HEK293 (cell line): Measurements from ENCODE around the gene FHIT.

Experiments used
- CTCF ChIA-PET: fragments of 350-600 bp; formaldehyde crosslinking; extraction: SDS; loops from one replicate; lab custom pipeline; 2021; ENCODE audit warnings: antibody characterized with exemption; lab: Yijun Ruan, JAX
- POLR2A ChIA-PET: fragments of 300-600 bp; formaldehyde crosslinking; extraction: SDS; loops from one replicate; lab custom pipeline; 2020; ENCODE audit warnings: antibody characterized with exemption, inconsistent platforms; lab: Yijun Ruan, JAX
- H3K27ac ChIP-seq: fragments of 200-500 bp; sonication (Bioruptor generic); 2 replicates; pipeline ENCODE4 v1.5.1; 2014; ENCODE audit warnings: low read depth, low read length, control low read depth, inconsistent platforms; ENCODE audit errors: extremely low read depth
- H3K36me3 ChIP-seq, 2 experiments: fragments of 200-500 bp in 1 of 2; sonication (Bioruptor generic) in 1 of 2; 1 replicate in 1 of 2; 2 replicates in 1 of 2; pipeline ENCODE4 v1.5.1; 2014 to 2017; ENCODE audit warnings: inconsistent platforms in 2 of 2, low read length in 2 of 2; ENCODE audit not compliant: control insufficient read depth in 2 of 2, insufficient read depth in 1 of 2
- H3K4me1 ChIP-seq: fragments of 200-500 bp; sonication (Bioruptor generic); 2 replicates; pipeline ENCODE4 v1.5.1; 2014; ENCODE audit warnings: mild to moderate bottlenecking, low read length, inconsistent platforms; ENCODE audit not compliant: control insufficient read depth, insufficient read depth
- H3K4me3 ChIP-seq: 2 replicates; pipeline ENCODE4 v1.5.1; 2011; ENCODE audit warnings: low read depth, mild to moderate bottlenecking, control low read depth, low read length, moderate library complexity
- H3K9me3 ChIP-seq: fragments of 200-500 bp; sonication (Bioruptor generic); 2 replicates; pipeline ENCODE4 v1.5.1; 2014; ENCODE audit warnings: low read depth, low read length, inconsistent platforms; ENCODE audit not compliant: control insufficient read depth, insufficient read depth
- BCL11A ChIP-seq: fragments of 450-650 bp; formaldehyde crosslinking; IDR thresholded peaks from 2 replicates; pipeline ENCODE4 v1.5.1; 2016; ENCODE audit warnings: low read depth, missing biosample characterization, missing genetic modification characterization
- BCL11B ChIP-seq: fragments of 450-650 bp; formaldehyde crosslinking; IDR thresholded peaks from 2 replicates; pipeline ENCODE4 v1.5.1; 2016; ENCODE audit warnings: low read depth, missing biosample characterization, missing genetic modification characterization
- GLI4 ChIP-seq: fragments of 450-650 bp; formaldehyde crosslinking; IDR thresholded peaks from 2 replicates; pipeline ENCODE4 v1.5.1; 2016; ENCODE audit warnings: missing biosample characterization, missing genetic modification characterization
- KLF8 ChIP-seq: fragments of 450-650 bp; formaldehyde crosslinking; IDR thresholded peaks from 2 replicates; pipeline ENCODE4 v1.5.1; 2016; ENCODE audit warnings: missing biosample characterization, missing genetic modification characterization
- SCRT2 ChIP-seq: fragments of 450-650 bp; formaldehyde crosslinking; IDR thresholded peaks from 2 replicates; pipeline ENCODE4 v1.5.1; 2016; ENCODE audit warnings: missing biosample characterization, missing genetic modification characterization
- ZBTB48 ChIP-seq: fragments of 450-650 bp; formaldehyde crosslinking; IDR thresholded peaks from 2 replicates; pipeline ENCODE4 v1.5.1; 2016; ENCODE audit warnings: missing biosample characterization, missing genetic modification characterization
- ZBTB8A ChIP-seq: fragments of 450-650 bp; formaldehyde crosslinking; IDR thresholded peaks from 2 replicates; pipeline ENCODE4 v1.5.1; 2016; ENCODE audit warnings: missing biosample characterization, missing genetic modification characterization
- ZFHX2 ChIP-seq: fragments of 450-650 bp; formaldehyde crosslinking; conservative IDR thresholded peaks from 2 replicates; pipeline ENCODE4 v1.5.1; 2016; ENCODE audit warnings: missing biosample characterization, missing genetic modification characterization
- ZNF202 ChIP-seq: fragments of 450-650 bp; formaldehyde crosslinking; IDR thresholded peaks from 2 replicates; pipeline ENCODE4 v1.5.1; 2016; ENCODE audit warnings: missing biosample characterization, missing genetic modification characterization, borderline replicate concordance
- ZNF221 ChIP-seq: fragments of 450-650 bp; formaldehyde crosslinking; IDR thresholded peaks from 2 replicates; pipeline ENCODE4 v1.5.1; 2017; ENCODE audit warnings: missing biosample characterization, missing genetic modification characterization, borderline replicate concordance
- ZNF292 ChIP-seq: fragments of 450-650 bp; formaldehyde crosslinking; IDR thresholded peaks from 2 replicates; pipeline ENCODE4 v1.5.1; 2016; ENCODE audit warnings: low read depth, missing biosample characterization, missing genetic modification characterization, borderline replicate concordance
- ZNF37A ChIP-seq: fragments of 450-650 bp; IDR thresholded peaks from 2 replicates; pipeline ENCODE4 v1.5.1; 2018; ENCODE audit warnings: missing biosample characterization, missing genetic modification characterization
- ZNF549 ChIP-seq: fragments of 450-650 bp; IDR thresholded peaks from 2 replicates; pipeline ENCODE4 v1.5.1; 2018; ENCODE audit warnings: missing biosample characterization, missing genetic modification characterization, mild to moderate bottlenecking, inconsistent platforms, moderate library complexity
- ZNF558 ChIP-seq: fragments of 450-650 bp; formaldehyde crosslinking; IDR thresholded peaks from 2 replicates; pipeline ENCODE4 v1.5.1; 2016; ENCODE audit warnings: missing biosample characterization, missing genetic modification characterization
- ZNF610 ChIP-seq: fragments of 450-650 bp; formaldehyde crosslinking; IDR thresholded peaks from 2 replicates; pipeline ENCODE4 v1.5.1; 2016; ENCODE audit warnings: missing biosample characterization, missing genetic modification characterization, borderline replicate concordance
- ZNF624 ChIP-seq: fragments of 450-650 bp; formaldehyde crosslinking; IDR thresholded peaks from 2 replicates; pipeline ENCODE4 v1.5.1; 2017; ENCODE audit warnings: missing biosample characterization, missing genetic modification characterization
- ZNF670 ChIP-seq: fragments of 450-650 bp; formaldehyde crosslinking; IDR thresholded peaks from 2 replicates; pipeline ENCODE4 v1.5.1; 2016; ENCODE audit warnings: missing biosample characterization, missing genetic modification characterization, low read depth
- ZNF776 ChIP-seq: fragments of 450-650 bp; formaldehyde crosslinking; IDR thresholded peaks from 2 replicates; pipeline ENCODE4 v1.5.0; 2017; ENCODE audit warnings: missing biosample characterization, missing genetic modification characterization, borderline replicate concordance
- ZNF791 ChIP-seq: fragments of 450-650 bp; formaldehyde crosslinking; IDR thresholded peaks from 2 replicates; pipeline ENCODE4 v1.5.1; 2016; ENCODE audit warnings: missing biosample characterization, missing genetic modification characterization
- ZSCAN16 ChIP-seq: fragments of 450-650 bp; formaldehyde crosslinking; IDR thresholded peaks from 2 replicates; pipeline ENCODE4 v1.5.1; 2016; ENCODE audit warnings: missing biosample characterization, missing genetic modification characterization
- ZSCAN23 ChIP-seq: fragments of 450-650 bp; formaldehyde crosslinking; IDR thresholded peaks from 2 replicates; pipeline ENCODE4 v1.5.1; 2016; ENCODE audit warnings: missing biosample characterization, missing genetic modification characterization
- ZSCAN30 ChIP-seq: fragments of 450-650 bp; IDR thresholded peaks from 2 replicates; pipeline ENCODE4 v1.5.1; 2018; ENCODE audit warnings: missing biosample characterization, mild to moderate bottlenecking, missing genetic modification characterization, moderate library complexity
- TF ChIP-seq, protein P1 (sequence below): sonication (generic); formaldehyde crosslinking; IDR thresholded peaks from 2 replicates; pipeline ENCODE4 v1.8.1; 2022; ENCODE audit warnings: mild to moderate bottlenecking, moderate library complexity, missing genetic modification reagents
- TF ChIP-seq, protein P2 (sequence below): fragments of 450-650 bp; formaldehyde crosslinking; IDR thresholded peaks from 2 replicates; pipeline ENCODE4 v1.5.1; 2017; ENCODE audit warnings: missing biosample characterization, missing genetic modification characterization
- TF ChIP-seq, protein P3 (sequence below): fragments of 450-650 bp; formaldehyde crosslinking; IDR thresholded peaks from 2 replicates; pipeline ENCODE4 v1.5.1; 2016; ENCODE audit warnings: missing biosample characterization, missing genetic modification characterization

Gene FHIT

DNA sequence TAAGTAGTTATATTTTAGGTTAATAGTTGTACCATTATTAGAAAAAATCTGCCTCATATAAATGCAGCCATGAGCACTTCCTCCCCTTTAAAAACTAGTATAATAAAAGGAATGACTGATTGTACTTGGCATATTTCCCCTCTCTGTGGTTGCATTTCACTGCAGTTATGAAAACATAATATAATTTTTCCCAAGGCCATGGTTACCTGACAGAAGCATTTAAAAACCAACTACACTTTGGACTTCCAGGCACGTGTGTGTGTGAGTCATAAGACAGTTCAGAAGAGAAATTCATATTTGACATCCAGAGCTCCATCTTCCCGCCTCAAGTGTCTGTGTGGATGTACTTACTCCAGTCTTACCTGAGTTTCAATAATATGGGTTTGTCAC lies 1373.2 kb downstream of the FHIT start:
- Histone ChIP-seq H3K4me3 (no peak overlapping the region), H3K4me1 (no peaks in the 10 kb centered on the region), H3K27ac (no peak overlapping the region), H3K36me3 (no peaks in the 10 kb centered on the region), H3K9me3 (no peaks in the 10 kb centered on the region)
- TF ChIP-seq ZNF558 (no peak), ZBTB48 (tag by site-specific recombination) (no peak), ZNF221 (tag by site-specific recombination) (no peak), ZNF202 (no peak)
- TF ChIP-seq, protein P1, sequence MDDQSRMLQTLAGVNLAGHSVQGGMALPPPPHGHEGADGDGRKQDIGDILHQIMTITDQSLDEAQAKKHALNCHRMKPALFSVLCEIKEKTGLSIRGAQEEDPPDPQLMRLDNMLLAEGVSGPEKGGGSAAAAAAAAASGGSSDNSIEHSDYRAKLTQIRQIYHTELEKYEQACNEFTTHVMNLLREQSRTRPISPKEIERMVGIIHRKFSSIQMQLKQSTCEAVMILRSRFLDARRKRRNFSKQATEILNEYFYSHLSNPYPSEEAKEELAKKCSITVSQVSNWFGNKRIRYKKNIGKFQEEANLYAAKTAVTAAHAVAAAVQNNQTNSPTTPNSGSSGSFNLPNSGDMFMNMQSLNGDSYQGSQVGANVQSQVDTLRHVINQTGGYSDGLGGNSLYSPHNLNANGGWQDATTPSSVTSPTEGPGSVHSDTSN = no peak
- ChIA-PET CTCF (interaction anchor here (0.7 kb wide), 1 partner anchor 8 kb away, joined by 3 read pairs; no protein-coding TSS in a partner anchor), POLR2A (no interaction called here)

DNA sequence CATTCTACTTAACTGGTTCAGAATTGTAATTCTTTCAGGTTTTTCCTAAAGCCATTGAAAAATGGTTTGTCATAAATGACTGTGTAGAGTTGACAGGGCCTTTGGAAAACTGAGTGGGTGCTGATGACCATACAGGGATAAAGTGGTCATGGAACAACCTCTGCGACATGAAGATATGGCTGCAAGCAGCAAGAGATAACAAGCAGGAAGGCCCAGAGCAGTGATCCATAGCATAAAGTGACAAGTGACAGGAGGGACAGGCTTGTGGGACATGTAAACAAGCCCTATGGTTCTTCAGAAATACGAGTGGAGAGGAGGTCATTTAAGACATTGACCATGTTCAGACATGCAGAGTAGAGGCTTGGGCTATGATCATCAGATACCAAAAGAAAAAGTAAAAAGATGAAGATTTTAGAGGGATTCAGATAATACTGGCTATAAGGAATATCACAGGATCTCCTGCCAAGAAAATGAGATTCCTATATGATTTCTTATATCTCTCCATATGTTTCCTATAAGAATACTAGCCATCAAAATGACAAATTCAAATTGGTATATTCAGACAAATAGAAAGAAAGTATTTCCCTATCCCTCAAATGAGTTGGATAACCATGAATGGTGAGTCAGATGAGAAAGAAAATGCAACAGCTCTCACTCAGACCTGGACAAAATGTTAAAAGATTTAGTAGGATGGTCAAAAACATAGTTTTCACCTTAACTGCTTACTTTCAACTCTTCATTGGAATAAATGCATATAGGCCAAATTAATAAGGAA lies 1373.8 kb downstream of the FHIT start:
- ChIA-PET POLR2A (no interaction called here), CTCF (no interaction called here)
- H3K4me3 ChIP-seq = no peak overlapping the region
- no peak overlapping the region for H3K27ac ChIP-seq
- H3K9me3 ChIP-seq = no peaks in the 10 kb centered on the region
- TF ChIP-seq ZSCAN23 (no peak), ZNF292 (no peak), GLI4 (tag by site-specific recombination) (no peak), BCL11B (tag by site-specific recombination) (no peak), ZNF670 (no peak), ZNF624 (tag by site-specific recombination) (no peak)
- H3K36me3 ChIP-seq = no peaks in the 10 kb centered on the region
- no peaks in the 10 kb centered on the region for H3K4me1 ChIP-seq

DNA sequence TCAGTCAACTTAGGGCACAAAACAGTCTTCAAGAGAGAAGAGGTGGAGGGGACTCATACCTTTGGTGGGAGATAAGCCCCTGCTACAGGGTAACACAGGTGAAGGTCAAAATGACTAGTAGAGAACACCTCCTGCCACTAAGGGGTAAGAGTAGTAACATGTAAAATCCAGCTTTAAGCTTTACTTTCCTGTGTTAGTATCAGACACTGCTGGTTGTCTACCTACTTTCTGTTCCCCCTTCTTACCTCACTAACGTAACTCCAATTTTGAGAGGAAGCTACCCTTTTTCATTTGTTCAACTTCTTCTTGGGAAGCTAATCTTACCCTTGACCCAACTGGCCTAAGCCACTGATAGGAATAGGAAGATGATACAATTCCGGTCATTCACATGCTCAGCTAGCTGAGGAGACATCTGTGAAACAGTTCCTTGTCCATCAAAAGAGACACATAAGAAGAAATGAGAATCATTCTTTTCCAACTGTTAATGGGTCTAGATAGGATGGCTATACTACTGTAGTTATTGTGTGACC lies 1374.7 kb downstream of the FHIT start:
- POLR2A ChIA-PET = no interaction called here
- no peaks in the 10 kb centered on the region for H3K4me1 ChIP-seq
- H3K27ac ChIP-seq = no peak overlapping the region
- H3K36me3 ChIP-seq = no peaks in the 10 kb centered on the region
- H3K9me3 ChIP-seq = no peaks in the 10 kb centered on the region
- no peak for TF ChIP-seq ZSCAN16 (tag by site-specific recombination)
- no peak for TF ChIP-seq ZSCAN30 (tag by site-specific recombination)
- TF ChIP-seq ZNF791 (tag by site-specific recombination) = no peak
- TF ChIP-seq KLF8 (tag by site-specific recombination) = no peak
- TF ChIP-seq, protein P2, sequence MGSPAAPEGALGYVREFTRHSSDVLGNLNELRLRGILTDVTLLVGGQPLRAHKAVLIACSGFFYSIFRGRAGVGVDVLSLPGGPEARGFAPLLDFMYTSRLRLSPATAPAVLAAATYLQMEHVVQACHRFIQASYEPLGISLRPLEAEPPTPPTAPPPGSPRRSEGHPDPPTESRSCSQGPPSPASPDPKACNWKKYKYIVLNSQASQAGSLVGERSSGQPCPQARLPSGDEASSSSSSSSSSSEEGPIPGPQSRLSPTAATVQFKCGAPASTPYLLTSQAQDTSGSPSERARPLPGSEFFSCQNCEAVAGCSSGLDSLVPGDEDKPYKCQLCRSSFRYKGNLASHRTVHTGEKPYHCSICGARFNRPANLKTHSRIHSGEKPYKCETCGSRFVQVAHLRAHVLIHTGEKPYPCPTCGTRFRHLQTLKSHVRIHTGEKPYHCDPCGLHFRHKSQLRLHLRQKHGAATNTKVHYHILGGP (tag by site-specific recombination) = no peak
- no peak for TF ChIP-seq ZNF549 (tag by site-specific recombination)
- TF ChIP-seq, protein P3, sequence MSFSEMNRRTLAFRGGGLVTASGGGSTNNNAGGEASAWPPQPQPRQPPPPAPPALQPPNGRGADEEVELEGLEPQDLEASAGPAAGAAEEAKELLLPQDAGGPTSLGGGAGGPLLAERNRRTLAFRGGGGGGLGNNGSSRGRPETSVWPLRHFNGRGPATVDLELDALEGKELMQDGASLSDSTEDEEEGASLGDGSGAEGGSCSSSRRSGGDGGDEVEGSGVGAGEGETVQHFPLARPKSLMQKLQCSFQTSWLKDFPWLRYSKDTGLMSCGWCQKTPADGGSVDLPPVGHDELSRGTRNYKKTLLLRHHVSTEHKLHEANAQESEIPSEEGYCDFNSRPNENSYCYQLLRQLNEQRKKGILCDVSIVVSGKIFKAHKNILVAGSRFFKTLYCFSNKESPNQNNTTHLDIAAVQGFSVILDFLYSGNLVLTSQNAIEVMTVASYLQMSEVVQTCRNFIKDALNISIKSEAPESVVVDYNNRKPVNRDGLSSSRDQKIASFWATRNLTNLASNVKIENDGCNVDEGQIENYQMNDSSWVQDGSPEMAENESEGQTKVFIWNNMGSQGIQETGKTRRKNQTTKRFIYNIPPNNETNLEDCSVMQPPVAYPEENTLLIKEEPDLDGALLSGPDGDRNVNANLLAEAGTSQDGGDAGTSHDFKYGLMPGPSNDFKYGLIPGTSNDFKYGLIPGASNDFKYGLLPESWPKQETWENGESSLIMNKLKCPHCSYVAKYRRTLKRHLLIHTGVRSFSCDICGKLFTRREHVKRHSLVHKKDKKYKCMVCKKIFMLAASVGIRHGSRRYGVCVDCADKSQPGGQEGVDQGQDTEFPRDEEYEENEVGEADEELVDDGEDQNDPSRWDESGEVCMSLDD (tag by site-specific recombination) = no peak
- TF ChIP-seq ZFHX2 (tag by site-specific recombination) = no peak
- TF ChIP-seq ZNF776 (tag by site-specific recombination) = no peak
- TF ChIP-seq BCL11A = no peak
- TF ChIP-seq SCRT2 = no peak
- TF ChIP-seq ZNF37A (tag by site-specific recombination) = no peak
- no peak for TF ChIP-seq ZBTB8A (tag by site-specific recombination)
- TF ChIP-seq ZNF610 (tag by site-specific recombination) = no peak
- TF ChIP-seq, all 188 proteins: peak for 0
- CTCF ChIA-PET = no interaction called here
- H3K4me3 ChIP-seq = no peak overlapping the region
